ENCODE measurements around the gene GNS.

The GNS gene

GRCh38 chr12:64759035-64759894 lies at the start of gene GNS:
Gene GNS, minus strand, starts transcription at chr12:64759406. Its CDS starts 130 bp downstream, at chr12:64759276.
- DNase-seq (peak; percentile 98), ATAC-seq (peak; percentile 91)

DNA sequence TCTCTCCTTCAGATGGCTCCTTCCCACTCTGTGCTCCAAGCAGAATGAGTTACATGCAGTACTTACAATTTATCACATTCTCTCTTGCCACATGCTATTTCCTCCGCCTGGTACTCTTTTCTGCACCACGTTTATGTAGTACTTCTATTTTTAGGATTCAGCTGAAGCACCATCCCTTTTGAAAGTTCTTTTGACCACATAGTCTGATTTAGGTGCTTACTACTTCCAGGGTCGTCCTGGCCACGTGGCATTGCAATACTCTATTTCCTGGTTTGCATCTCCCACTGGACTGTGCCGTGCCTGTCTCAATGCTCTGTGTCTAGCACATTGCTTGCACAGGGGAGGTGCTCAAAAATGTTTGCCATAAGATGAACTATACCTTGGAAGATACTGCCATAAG lies 48.9 kb upstream of the GNS start:
- no peak for DNase-seq
- no peak for ATAC-seq

DNA sequence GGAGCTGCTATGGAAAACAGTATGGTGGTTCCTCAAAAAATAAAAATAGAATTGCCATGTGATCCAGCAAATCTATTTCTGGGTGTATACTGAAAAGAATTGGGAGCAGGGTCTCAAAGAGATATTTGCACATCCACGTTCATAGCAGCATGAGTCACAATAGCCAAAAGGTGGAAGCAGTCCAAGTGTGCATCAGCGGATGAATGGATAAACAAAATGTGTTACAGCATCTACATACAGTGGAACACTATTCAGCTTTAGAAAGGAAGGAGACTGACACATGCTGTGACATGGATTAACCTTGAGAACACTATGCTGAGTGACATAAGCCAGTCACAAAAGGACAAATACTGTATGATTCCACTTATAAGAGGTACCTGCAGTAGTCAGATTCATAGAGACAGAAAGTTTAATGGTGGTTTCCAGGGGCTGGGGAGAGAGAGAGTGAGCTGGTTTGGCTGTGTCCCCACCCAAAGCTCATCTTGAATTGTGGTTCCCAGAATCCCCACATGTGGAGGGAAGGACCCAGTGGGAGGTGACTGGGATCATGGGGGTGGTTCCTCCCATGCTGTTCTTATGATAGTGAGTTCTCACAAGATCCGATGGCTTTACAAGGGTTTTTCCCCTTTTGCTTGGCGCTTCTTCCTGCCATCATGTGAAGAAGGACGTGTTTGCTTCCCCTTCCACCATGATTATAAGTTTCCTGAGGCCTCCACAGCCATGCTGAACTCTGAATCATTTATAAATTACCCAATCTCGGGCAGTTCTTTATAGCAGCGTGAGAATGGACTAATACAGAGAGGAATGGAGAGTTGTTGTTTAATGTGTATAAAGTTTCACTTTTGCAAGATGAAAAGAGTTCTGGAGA lies 47.6 kb upstream of the GNS start:
- DNase-seq (no peak), ATAC-seq (no peak)

GRCh38 chr12:64806173-64806572 lies 47.0 kb upstream of the GNS start:
- DNase-seq = no peak
- ATAC-seq = no peak

GRCh38 chr12:64802180-64802775 lies 43.1 kb upstream of the GNS start:
- ATAC-seq = peak; percentile 72
- DNase-seq = peak; percentile 72

- no peak for ATAC-seq
- DNase-seq = no peak
Observed at GRCh38 chr12:64801381-64801780, 42.2 kb upstream of the GNS start.

GRCh38 chr12:64800640-64801039 lies 41.4 kb upstream of the GNS start:
- ATAC-seq = no peak
- no peak for DNase-seq

- DNase-seq = no peak
- no peak for ATAC-seq
Observed at GRCh38 chr12:64798165-64798564, 39.0 kb upstream of the GNS start.

GRCh38 chr12:64797156-64797555 lies 38.0 kb upstream of the GNS start:
- no peak for ATAC-seq
- no peak for DNase-seq

GRCh38 chr12:64796205-64796845 lies 37.1 kb upstream of the GNS start:
- peak; percentile 83 for ATAC-seq

GRCh38 chr12:64794305-64794704 lies 35.1 kb upstream of the GNS start:
- no peak for ATAC-seq
- no peak for DNase-seq

More at GRCh38 chr12:64796205-64796845, 37.1 kb upstream of the GNS start:
- DNase-seq = peak; percentile 65

DNA sequence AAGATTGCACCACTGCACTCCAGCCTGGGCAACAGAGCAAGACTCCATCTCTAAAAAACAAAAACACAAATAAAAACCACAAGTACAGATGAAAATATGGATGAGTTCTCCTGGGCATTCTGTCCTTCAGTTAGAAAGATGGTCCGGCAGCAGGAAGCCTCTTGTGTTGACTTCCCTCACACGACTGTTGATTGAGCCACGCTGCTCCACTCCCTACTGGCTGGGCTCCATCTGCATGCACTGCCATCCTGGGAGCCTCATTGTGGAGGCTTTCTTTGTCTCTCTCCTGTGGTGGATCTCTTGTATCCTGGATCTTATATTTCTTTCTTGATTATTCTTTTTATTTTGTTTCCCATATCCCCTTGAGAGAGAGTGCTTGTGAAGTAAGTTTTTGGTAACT lies 34.4 kb upstream of the GNS start:
- DNase-seq = no peak
- no peak for ATAC-seq

- DNase-seq (no peak), ATAC-seq (no peak)
Observed at GRCh38 chr12:64792128-64792527, 32.9 kb upstream of the GNS start.

- no peak for DNase-seq
- no peak for ATAC-seq
Observed at GRCh38 chr12:64791036-64791435, 31.8 kb upstream of the GNS start.

GRCh38 chr12:64790166-64790565 lies 31.0 kb upstream of the GNS start:
- ATAC-seq (no peak), DNase-seq (no peak)

DNA sequence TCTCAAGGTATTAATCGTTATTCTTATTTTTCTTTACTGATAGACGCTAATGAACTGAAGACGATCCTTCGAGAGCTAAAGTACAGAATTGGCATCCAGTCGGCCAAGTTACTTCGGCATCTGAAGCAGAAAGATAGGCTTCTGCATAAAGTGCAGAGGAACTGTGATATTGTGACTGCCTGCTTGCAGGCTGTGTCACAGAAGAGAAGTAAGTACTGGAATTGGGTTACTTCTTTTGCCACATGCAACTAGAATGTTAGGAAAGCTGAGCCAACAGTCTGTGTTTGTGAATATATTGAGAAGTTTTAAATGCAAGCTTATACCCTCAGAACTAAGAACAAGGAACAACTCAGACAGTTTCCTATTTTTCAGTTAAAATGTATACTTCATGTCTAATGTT lies 26.6 kb upstream of the GNS start:
- ATAC-seq = no peak
- DNase-seq = no peak

DNA sequence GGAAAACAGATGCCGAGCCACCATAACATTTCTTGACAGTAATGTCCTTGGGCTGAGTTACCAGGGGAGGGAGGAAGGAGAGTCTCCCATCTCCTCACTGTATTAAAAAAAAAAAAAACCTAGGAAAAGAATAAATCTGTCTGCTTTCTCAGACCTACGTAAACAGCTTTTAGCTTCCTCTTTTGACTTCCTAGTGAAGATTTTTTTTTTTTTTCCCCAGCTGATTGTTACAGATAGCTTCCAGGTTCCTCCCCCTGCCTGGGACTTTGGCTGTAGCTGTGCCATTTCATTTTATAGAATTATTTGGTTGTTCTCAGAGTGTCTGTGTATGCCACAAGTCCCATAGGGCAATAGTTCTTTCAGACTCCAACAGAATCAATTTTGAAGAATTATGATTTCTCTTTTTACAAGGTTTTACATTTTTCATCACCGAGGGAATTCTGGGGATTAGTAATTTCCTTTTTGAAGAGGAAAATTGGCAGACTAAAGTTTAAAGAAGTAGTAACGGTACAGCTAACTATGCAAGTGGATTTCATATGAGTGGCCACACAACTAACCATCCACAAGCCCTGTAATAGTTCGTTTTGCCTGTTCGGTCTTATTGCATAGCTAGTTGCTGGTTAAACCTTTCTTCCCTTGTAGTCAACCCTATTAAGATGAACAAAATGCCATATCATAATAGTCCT lies 23.1 kb upstream of the GNS start:
- DNase-seq (no peak), ATAC-seq (no peak)

DNA sequence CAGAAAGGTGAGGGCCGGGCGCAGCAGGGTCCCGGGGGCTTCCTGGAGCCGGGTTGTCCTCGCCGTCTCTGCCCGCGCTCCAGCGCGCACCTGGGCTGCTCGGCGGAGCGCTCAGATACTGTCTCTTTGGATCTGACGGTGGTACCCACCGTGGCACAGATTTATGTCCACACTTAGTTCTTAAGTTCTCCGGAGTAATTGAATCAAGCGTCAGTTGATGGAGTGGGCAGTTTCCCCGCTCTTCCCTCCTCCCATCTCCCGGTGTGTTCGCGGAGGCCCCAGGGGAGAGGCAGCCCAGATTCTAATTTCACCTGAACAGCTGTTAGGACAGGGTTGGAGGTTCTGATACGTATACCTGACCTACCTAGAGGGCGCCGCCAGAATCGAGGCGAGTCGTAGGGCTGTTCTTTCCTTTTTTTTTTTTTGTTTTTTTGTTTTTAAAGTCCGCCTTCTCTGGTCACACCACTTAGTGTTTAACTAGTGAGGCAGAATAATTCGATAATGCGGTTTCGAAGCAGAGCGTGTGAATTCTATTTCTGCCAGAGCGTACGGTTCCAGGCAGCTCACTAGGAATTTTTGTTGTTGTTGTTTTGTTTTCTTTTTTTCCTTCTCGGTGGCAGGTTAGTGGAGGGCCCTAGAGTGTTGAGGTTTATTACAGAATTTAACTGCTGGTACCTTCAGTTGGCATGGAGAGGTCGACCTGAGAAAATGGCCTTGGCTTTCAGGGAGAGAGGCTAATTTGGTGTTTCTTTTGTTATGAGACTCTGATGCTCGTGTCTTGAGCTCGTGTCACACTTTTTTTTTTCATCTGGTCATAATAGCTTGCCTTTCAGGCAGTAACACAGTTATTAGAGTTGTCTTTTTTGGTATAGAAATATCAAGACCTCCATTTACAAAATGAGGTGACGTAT lies 22.3 kb upstream of the GNS start:
- ATAC-seq (no peak), DNase-seq (no peak)

GRCh38 chr12:64780531-64781279 lies 21.5 kb upstream of the GNS start:
- ATAC-seq = peak; percentile 59

DNA sequence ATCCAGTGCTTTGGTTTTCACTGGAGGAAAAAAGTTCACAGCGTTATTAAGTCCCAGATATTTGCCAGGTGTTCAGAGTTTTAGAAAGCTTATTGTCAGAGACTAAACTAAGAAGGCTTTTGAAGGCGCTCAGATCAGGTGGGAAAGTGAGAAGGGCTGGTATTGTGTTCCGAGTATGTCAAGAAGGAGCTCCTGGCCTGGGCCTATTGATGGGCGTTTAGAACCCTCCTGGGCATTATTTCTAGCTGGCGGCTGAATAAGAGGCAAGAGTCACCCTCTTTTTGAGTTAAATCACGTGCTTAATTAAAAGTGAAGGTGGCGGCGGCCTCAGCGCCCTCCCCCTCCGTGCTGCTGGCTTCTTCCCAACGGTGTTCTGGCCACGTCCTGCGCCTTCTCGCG lies 20.9 kb upstream of the GNS start:
- no peak for DNase-seq
- no peak for ATAC-seq

More at GRCh38 chr12:64780531-64781279, 21.5 kb upstream of the GNS start:
- peak; percentile 32 for DNase-seq
